NOMO-1 treated with DMSO at 0.1 percent for 48 hours (cell line): Measurements from ENCODE around the gene CDH23.
A peak's percentile ranks its signal among the peaks of the same experiment; 100 is the strongest.

Source experiments
- DNase-seq: peaks from one replicate; lab custom pipeline; 2025; ENCODE audit not compliant: unreplicated experiment; lab: John Stamatoyannopoulos, UW

The CDH23 gene

GRCh38 chr10:71632896-71633600 lies 236.3 kb downstream of the CDH23 start:
- no peak for DNase-seq

- no peak for DNase-seq
Measured at GRCh38 chr10:71633920-71634319, 237.2 kb downstream of the CDH23 start.

DNA sequence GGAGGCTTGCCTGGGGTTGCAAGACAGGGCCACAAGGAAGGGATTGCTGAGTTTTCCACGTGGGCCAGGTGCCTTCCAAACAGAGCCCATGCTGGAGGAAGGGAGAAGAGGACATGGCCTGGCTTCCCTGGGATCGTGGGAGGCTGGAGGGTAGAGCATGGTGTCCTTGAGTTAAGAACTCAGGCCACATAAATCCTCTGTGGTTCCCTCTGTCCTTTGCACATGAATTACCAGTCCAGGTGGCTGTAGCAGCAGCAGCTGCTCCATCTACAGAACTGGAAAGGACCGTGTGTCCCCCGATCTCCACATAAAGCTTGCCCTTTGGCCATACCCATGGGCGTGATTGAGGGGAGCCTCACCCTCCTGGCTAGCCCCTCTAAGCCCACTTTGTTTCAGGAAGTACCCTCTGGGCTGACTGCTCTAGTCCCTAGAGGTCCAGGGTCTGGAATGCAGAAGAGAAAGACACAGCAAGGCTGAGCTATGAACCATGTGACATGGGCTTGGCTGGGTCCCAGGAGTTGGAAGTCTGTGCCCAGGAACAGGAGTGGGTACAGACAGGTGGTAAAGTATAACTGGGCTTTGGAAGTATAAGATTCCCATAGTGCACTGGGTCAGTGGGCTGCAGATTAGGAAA lies 237.9 kb downstream of the CDH23 start:
- DNase-seq, result no peak

- DNase-seq, result no peak
Measured at GRCh38 chr10:71635251-71635866, 238.6 kb downstream of the CDH23 start.

DNA sequence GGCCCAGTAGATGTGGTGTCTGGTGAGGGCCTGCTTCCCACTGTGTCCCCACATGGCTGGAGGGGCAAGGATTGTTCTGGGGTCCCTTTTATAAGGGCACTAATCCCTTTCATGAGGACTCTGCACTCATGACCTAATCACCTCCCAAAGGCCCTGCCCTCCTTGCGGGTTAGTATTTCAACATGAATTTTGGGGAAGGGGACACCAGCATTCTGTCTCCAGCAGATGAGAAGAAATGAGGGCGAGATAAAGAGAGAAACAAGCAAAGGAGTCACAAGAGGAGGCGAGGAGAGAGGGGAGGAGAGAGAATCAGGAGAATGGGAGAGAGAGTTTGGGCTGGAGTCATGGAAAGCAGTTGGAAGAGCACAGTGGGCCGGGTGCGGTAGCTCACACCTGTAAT lies 239.1 kb downstream of the CDH23 start:
- no peak for DNase-seq

DNA sequence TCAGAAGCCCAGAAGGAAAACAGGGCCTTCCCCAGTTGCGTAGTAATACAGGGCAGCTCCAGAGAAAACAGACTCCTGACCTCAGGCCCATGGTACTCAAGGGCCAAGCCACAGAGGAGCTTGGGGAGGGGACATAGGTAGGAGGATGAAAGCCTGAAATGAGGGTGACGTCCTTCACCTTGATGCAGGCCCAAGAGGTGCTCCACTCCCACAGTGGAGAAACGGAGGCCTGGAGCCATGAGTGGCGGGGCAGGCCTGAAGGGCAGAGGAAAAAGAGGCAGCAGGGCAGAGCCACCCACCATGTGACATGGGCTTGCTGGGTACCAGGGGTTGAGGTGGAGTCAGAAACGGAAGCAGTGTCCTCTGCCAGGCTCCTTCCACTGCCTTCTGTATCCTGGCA lies 239.9 kb downstream of the CDH23 start:
- no peak for DNase-seq

GRCh38 chr10:71637305-71637704 lies 240.6 kb downstream of the CDH23 start:
- no peak for DNase-seq

- peak; percentile 81 for DNase-seq
Measured at GRCh38 chr10:71638064-71638821, 241.5 kb downstream of the CDH23 start.

DNA sequence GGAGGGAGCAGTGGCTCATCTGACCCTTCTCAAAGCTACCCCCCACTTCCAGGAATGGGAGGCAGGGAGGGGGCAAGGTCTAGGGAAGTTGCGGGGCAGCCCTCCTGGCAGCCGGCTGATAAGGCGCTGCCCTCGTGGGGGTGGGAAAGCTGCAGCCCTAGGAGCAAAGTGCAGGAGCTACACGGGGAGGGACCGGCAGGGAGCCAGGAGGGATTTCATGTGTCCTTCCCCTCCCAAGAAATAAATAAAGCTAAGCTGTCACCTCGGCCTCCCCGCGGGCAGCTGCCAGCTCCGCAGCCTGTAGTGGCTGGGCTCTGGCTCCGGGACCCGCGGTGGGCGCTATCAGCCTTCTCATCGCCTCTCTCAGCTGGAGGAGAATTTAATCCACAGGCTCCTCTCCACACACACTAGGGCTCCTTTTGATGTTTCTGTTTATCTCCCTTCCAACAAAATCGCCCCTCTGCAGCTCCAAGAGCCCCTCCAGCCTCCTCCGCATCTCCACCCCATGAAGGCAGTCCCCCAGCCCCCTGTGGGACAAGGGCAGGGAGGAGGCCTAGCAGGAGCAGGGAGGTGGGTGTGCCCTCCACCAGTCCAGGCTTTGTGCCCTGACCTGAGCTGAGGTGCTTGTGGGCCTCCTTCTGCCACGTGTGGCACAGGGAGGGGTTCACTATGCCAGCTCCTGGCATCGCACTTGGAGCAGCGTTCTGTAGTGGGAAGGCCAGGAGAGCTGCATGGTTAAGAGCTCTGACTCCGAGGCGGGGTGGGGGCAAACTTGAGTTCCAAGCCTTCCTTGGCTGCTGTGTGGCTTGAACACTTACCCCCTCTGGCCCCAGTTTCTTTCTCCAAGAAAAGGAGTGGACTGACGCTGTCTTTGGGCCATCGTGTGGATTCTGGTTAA lies 242.4 kb downstream of the CDH23 start:
- DNase-seq, result no peak

GRCh38 chr10:71640607-71641006 lies 243.9 kb downstream of the CDH23 start:
- DNase-seq, result no peak

- no peak for DNase-seq
Measured at GRCh38 chr10:71641449-71641848, 244.7 kb downstream of the CDH23 start.

DNA sequence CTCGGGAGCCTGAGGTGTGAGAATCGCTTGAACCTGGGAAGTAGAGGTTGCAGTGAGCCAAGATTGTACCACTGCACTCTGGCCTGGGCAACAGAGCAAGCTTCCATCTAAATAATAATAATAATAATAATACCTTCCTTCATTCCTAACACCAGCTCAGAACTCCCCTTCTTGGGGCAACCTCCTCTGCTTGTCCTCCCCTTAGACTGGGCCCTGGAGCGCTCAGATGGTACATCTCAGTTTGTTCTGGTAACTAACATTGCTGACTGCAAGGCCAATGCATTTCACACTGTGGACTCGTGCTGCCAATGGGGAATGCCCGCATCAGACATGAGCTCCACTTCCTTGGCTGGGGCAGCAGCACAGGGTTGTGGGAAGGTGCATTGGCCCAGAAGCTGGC lies 245.3 kb downstream of the CDH23 start:
- DNase-seq, result no peak

- no peak for DNase-seq
Measured at GRCh38 chr10:71643904-71644303, 247.2 kb downstream of the CDH23 start.

DNA sequence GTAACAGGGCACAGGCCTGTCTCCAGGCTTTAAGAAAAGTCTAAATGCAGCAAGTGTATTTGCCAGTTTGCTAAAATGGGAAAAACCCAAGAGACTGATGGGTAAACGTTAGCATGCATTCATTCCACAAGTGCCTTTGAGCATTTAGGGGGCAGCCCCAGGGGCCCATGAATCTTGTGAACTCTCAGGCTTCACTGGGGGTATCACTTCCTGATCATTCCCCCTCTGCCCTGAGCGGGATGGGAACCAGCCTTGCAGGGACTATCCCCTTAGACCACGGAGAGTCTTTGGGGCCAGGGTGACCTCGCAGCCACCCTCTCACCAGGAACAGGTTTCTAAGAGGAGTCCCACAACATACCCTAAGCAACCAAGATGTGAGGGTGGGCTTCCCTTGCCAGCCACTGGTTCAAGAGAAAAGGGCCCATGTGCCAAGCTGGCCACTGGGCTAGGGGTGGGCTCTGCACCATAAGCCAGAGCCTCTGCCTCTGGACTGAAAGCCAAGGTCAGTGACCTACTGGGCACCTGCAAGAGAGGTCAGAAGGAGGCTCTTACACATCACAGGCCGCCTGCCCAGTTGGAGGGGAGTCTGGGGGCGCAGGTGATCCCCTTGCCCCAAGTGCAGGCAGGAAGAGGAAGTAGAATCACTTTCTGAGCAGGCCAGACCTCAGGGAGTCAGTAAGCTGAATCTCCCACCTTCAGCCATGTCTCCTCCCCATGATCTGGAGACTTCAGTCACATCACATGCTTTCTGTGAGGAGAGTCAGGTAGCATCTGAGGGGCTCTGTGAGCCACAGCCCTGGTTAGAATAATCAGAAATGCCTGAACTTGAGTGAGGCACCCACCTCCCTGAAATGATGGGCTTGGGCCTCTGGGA lies 247.8 kb downstream of the CDH23 start:
- DNase-seq, result no peak

DNA sequence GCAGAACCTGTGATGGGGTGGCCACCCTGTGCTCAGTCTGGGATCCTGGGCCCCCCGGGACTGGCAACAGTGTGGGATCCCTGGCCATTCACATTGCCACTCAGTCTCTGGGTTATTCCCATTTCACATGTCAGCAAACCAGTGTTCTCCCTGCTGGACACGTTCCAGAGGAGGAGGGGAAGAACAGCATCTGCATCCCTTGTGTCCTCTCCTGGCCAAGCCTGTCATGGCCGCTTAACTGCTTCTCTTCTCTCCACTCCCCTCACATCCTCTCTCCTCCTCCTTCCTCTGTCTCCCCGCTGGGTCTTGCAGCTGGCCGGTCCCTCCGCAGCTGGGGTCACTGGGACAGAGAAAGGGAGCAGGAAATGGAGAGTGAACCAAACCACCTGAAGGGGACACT lies 248.5 kb downstream of the CDH23 start:
- no peak for DNase-seq

GRCh38 chr10:71646037-71646436 lies 249.3 kb downstream of the CDH23 start:
- DNase-seq, result no peak

DNA sequence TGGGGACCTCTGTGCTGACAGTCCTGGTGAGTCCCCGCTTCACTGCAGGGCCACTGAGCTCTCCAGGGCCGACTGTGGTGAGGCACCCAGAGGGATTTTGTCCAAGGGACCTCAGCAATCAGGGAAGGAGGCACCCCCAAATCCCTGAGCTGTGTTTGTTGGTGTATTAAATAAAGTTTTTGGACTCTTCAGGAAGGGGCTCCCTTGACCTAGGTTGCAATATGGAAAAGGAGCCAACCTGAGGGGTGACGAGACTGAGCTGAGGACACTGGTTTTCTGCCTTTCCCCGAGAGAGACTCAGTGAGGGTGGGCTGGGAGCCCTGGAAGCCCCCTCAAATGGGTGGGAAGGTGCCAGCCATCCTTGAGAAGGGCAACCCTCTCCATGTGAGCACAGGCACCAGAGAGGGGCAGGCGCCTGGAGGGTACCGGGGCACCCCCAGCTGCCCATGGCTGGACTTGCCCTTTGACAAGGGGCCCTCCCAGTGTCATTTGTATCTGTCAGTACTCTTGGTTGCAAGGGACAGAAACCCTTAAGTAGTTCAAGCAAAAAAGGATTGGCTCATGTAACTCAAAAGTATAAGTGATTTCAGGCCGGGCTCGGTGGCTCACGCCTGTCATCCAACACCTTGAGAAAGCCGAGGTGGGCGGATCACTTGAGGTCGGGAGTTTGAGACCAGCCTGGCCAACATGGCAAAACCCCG lies 250.0 kb downstream of the CDH23 start:
- DNase-seq, result no peak

- DNase-seq, result no peak
Measured at GRCh38 chr10:71647526-71648253, 251.0 kb downstream of the CDH23 start.
